Testis (tissue), 2 donors: ENCODE results near the gene GAB3.
"Not testable (repeated sequence)": the region's sequence is repeated elsewhere in the genome, so short reads cannot be mapped to it uniquely, and the experiment has no call there.

Experiments used
- CTCF ChIP-seq, 3 experiments: fragments of 450-650 bp in 2 of 3; fragments of 200-600 bp in 1 of 3; sonication (generic) in 1 of 3; IDR thresholded peaks; one replicate each; pipeline ENCODE4 v1.5.1; 2016 to 2019; ENCODE audit warnings: antibody characterized with exemption in 3 of 3, mild to moderate bottlenecking in 2 of 3, moderate library complexity in 1 of 3
- POLR2A ChIP-seq: fragments of 450-650 bp; IDR thresholded peaks from one replicate; pipeline ENCODE4 v1.6.1; 2017; ENCODE audit warnings: antibody characterized with exemption, mild to moderate bottlenecking, moderate library complexity

- not testable (repeated sequence) for TF ChIP-seq CTCF (IDR thresholded peaks at IDR 0.05); POLR2A
Measured at GRCh38 chrX:154653413-154653812, 97.5 kb downstream of the GAB3 start, which contains the start of gene CTAG2.
